Osteoblast (primary cell): Measurements from ENCODE around the gene RAI14. TPM values are rescaled to one million over a fixed set of nuclear protein-coding genes. Genes with fewer than 3 reads are reported as not detected.

ENCODE experiments used
- DNase-seq: peaks from one replicate; pipeline ENCODE4 v3.0.0; 2011; ENCODE audit warnings: low spot score, mixed read lengths; ENCODE audit not compliant: insufficient read length; ENCODE audit errors: missing footprints
- H2AFZ ChIP-seq: 2 replicates; pipeline ENCODE4 v1.6.0; 2011; ENCODE audit warnings: mild to moderate bottlenecking, low read length
- H3K27ac ChIP-seq: 2 replicates; pipeline ENCODE4 v1.5.1; 2011; ENCODE audit warnings: mild to moderate bottlenecking, low read depth, low read length, moderate library complexity
- H3K27me3 ChIP-seq: 2 replicates; pipeline ENCODE4 v1.6.0; 2012; ENCODE audit warnings: mild to moderate bottlenecking, control low read depth, inconsistent platforms, low read length, moderate library complexity; ENCODE audit not compliant: insufficient read depth
- H3K36me3 ChIP-seq: 2 replicates; pipeline ENCODE4 v1.5.1; 2011; ENCODE audit warnings: mild to moderate bottlenecking, low read length, control low read depth, moderate library complexity; ENCODE audit not compliant: insufficient read depth
- H3K4me1 ChIP-seq: 2 replicates; pipeline ENCODE4 v1.5.1; 2011; ENCODE audit warnings: mild to moderate bottlenecking, low read length, control low read depth, moderate library complexity; ENCODE audit not compliant: insufficient read depth
- H3K4me2 ChIP-seq: 2 replicates; pipeline ENCODE4 v1.6.0; 2011; ENCODE audit warnings: mild to moderate bottlenecking, low read length; ENCODE audit not compliant: insufficient read depth
- H3K4me3 ChIP-seq: fragments of 200-600 bp; sonication (generic); 3 replicates; pipeline ENCODE4 v1.5.1; 2012; ENCODE audit warnings: mild to moderate bottlenecking, low read length, inconsistent platforms; ENCODE audit not compliant: insufficient read depth
- H3K79me2 ChIP-seq: 2 replicates; pipeline ENCODE4 v1.6.0; 2012; ENCODE audit warnings: mild to moderate bottlenecking, low read length, control low read depth, inconsistent platforms; ENCODE audit not compliant: insufficient read depth
- H3K9me3 ChIP-seq: 2 replicates; pipeline ENCODE4 v1.5.1; 2011; ENCODE audit warnings: low read depth, low read length, control low read depth
- H4K20me1 ChIP-seq: 2 replicates; pipeline ENCODE4 v1.6.0; 2012; ENCODE audit warnings: mild to moderate bottlenecking, low read length, control low read depth; ENCODE audit not compliant: insufficient read depth
- total RNA-seq: library from RNA; depleted of rRNA; stranded (reverse); fragments of >200 nt; gene quantifications from 2 replicates; pipeline ENCODE4 v1.2.3, GENCODE V29; 2012
- TF ChIP-seq, protein P1 (sequence below): IDR thresholded peaks from 2 replicates; pipeline ENCODE4 v1.5.1; 2011; ENCODE audit warnings: mild to moderate bottlenecking, low read depth, low read length, moderate library complexity; ENCODE audit errors: extremely low read depth

RAI14 gene
- total RNA-seq, 1 donor = 149 TPM

DNA sequence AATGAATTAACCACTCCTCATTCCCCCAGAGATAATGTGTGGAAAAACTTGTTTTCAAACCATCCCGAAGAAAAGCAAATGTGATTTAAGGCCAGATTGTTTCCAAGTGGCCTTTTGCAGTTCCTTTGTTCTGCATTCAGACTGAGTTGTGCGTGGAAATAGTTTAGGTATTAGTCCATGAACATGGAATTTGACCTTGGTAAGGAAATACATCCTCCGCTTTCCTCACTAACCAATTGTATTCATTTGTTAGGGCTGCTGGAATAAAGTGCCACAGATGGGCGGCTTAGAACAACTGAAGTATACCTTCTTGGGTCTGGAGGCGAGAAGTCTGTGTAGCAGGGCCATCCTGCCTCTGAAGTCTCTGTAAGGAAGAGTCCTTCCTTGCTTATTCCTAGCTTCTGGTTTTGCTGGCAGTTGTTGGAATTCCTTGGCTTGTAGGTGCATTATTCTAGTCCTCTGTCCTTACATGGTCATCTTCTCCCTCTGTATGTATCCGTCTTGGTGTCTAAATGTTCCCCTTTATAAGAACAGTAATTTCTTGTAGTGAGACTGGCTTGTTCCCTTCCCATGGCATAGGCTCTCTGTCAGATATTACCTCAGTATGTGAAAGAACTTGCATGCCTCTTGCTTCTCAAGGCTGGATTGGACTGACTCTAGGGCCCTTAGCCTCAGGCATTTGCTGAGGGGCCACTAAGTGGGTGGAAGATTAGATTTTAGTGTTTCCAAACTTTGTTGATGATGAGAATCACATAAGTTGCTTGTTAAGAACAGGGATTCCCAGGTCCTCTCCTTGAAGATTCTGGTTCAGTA, 53.9 kb downstream of the RAI14 start:
- peak overlapping the region; percentile 19 for H3K4me3 ChIP-seq
- no peak overlapping the region for H2AFZ ChIP-seq
- H3K27me3 ChIP-seq = no peaks in the 10 kb centered on the region
- DNase-seq = peak; percentile 68
- H3K27ac ChIP-seq = peak overlapping the region; percentile 94
- H3K4me2 ChIP-seq = peak overlapping the region; percentile 47
- peaks cover 53% of the 10 kb centered on the region for H3K4me1 ChIP-seq
- no peaks in the 10 kb centered on the region for H3K9me3 ChIP-seq
- TF ChIP-seq, protein P1, sequence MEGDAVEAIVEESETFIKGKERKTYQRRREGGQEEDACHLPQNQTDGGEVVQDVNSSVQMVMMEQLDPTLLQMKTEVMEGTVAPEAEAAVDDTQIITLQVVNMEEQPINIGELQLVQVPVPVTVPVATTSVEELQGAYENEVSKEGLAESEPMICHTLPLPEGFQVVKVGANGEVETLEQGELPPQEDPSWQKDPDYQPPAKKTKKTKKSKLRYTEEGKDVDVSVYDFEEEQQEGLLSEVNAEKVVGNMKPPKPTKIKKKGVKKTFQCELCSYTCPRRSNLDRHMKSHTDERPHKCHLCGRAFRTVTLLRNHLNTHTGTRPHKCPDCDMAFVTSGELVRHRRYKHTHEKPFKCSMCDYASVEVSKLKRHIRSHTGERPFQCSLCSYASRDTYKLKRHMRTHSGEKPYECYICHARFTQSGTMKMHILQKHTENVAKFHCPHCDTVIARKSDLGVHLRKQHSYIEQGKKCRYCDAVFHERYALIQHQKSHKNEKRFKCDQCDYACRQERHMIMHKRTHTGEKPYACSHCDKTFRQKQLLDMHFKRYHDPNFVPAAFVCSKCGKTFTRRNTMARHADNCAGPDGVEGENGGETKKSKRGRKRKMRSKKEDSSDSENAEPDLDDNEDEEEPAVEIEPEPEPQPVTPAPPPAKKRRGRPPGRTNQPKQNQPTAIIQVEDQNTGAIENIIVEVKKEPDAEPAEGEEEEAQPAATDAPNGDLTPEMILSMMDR = no peak
- H3K36me3 ChIP-seq = peaks cover 31% of the 10 kb centered on the region
- H4K20me1 ChIP-seq = no peaks in the 10 kb centered on the region
- H3K79me2 ChIP-seq = peaks cover 70% of the 10 kb centered on the region

DNA sequence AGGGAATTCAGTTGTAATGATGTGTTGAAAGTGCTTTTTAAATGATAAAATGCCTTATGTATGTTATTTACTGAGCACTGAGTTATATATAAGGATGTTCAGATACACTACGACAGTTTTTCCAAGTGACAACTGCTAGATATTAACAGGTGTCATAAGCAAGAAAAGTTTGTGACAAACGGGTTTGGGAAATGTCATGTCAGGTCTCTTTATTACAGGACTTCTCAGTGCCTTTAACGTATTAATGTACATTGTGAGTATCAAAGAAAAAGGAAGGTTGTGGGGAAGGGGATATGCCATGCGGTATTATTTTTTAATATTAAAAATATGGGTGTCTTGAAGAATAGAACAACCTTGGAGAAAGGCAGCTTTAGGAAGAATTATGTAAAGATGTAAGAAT, 56.4 kb downstream of the RAI14 start:
- DNase-seq = peak; percentile 10
- Histone ChIP-seq H4K20me1 (no peaks in the 10 kb centered on the region), H3K79me2 (peaks cover 76% of the 10 kb centered on the region), H3K4me3 (no peak overlapping the region), H3K4me1 (peaks cover 56% of the 10 kb centered on the region), H3K27ac (peak overlapping the region; percentile 27), H3K36me3 (peaks cover 34% of the 10 kb centered on the region), H3K27me3 (no peaks in the 10 kb centered on the region), H3K9me3 (no peaks in the 10 kb centered on the region), H2AFZ (no peak overlapping the region), H3K4me2 (no peak overlapping the region)
- TF ChIP-seq, protein P1 = no peak

DNA sequence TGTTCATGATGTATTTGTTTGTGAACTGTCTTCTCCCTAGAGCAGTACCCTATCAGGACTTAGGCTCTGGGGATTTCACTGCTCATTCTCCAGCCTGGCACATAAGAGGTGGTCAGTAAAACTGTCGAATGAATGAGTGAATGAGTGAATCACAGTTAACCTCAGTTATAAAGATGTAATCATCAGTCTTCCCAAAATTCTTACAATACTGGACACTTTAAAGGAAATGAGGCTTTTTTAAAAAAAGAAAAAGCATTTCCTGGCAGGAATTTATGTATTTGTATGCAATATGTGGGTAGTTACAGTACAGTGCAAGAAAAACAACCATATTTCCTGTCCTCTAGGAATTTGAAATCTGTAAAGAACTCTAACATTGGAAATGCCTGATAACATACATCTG, 59.6 kb downstream of the RAI14 start:
- H3K4me1 ChIP-seq = peaks cover 49% of the 10 kb centered on the region
- H3K36me3 ChIP-seq = peaks cover 45% of the 10 kb centered on the region
- TF ChIP-seq, protein P1 = no peak
- peak; percentile 30 for DNase-seq
- peaks cover 83% of the 10 kb centered on the region for H3K79me2 ChIP-seq
- H3K4me2 ChIP-seq = peak overlapping the region; percentile 16
- no peaks in the 10 kb centered on the region for H3K27me3 ChIP-seq
- H3K9me3 ChIP-seq = no peaks in the 10 kb centered on the region
- H3K27ac ChIP-seq = peak overlapping the region; percentile 99
- no peaks in the 10 kb centered on the region for H4K20me1 ChIP-seq
- H2AFZ ChIP-seq = no peak overlapping the region
- no peak overlapping the region for H3K4me3 ChIP-seq

DNA sequence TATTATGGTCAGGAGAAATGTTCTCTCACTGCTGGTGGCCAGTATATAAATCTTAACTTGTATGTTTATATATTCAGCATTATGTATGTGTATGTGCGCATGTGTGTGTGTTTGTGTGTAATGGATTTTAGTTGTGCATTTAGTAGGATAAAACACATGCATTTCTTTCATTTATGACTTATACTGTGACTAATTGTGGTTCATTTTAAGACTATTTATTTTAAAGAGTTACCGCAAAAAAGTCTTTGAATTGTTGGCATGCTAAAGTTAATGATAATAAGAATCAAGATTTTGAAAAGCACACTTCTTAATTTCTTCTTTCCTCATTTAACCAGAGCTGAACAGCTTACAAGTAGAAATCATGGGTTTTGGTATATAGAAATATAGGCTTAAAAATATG, 60.9 kb downstream of the RAI14 start:
- Histone ChIP-seq H3K4me1 (peaks cover 53% of the 10 kb centered on the region), H3K4me2 (peak overlapping the region; percentile 76), H3K27ac (peak overlapping the region; percentile 99), H3K79me2 (peaks cover 82% of the 10 kb centered on the region), H3K27me3 (no peaks in the 10 kb centered on the region), H2AFZ (no peak overlapping the region), H3K36me3 (peaks cover 38% of the 10 kb centered on the region), H3K4me3 (peak overlapping the region; percentile 42), H3K9me3 (no peaks in the 10 kb centered on the region), H4K20me1 (no peaks in the 10 kb centered on the region)
- TF ChIP-seq, protein P1 = no peak
- DNase-seq = no peak
